ENCODE measurements around the gene KDELR3.

The KDELR3 gene

DNA sequence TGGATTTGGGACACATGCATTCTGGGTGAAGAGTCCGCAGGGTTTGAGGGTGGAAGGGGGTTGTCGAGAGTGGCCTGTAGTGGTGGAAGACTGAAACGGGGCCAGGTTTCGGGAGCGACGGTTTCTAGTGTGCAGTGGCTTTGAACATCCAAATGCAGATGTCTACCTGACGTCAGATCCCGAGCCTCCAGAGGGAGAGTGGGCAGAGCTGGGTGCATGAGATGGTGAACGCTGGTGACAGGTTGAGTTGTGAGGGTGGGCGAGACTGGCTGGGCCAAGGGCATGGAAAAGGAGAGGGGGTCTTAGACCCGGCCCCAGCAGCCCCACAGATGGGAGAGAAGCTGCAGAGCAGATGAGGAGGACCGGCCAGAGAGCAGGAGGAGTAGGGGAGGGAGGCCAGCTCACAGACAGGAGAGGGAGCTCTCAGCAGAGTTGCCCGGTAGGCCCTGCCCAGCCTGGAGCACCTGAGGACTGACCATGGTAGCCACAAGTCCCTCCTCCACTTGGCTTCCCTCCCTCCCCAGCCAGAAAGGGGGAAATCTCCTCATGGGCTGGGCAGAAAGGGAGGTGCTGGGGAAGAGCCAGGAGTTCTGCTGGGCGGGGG is 27.0 kb upstream of the KDELR3 start:
- DNase-seq (ENCODE audit: low read depth) = no peak

- no peak for DNase-seq (ENCODE audit: low read depth)
These were observed 26.1 kb upstream of the KDELR3 start for GRCh38 chr22:38441620-38442287.

- DNase-seq (ENCODE audit: low read depth) = no peak
These were observed 24.8 kb upstream of the KDELR3 start for GRCh38 chr22:38442967-38443627.

GRCh38 chr22:38443628-38444521 is 24.0 kb upstream of the KDELR3 start:
- DNase-seq (ENCODE audit: low read depth) = no peak

DNA sequence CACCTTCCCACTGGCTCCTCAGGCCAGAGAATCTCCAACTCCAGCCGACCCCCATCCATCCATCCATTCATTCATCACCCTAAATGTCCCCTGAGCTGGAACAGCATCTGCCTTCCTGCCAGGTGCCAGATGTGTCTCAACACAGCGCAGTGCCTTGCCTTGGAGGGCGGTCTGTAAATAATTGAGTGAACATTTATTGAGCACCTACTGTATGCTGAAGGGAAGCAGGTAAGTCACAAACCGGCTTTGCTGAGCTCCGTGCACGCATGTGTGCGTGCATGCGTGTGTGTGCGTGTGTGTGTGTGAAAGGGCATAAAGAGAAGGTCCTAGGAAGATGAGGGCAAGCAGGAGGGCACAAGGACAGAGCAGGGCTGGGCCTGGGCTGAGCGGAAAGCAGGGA is 23.1 kb upstream of the KDELR3 start:
- DNase-seq (ENCODE audit: low read depth) = no peak

- no peak for DNase-seq (ENCODE audit: low read depth)
These were observed 21.8 kb upstream of the KDELR3 start for GRCh38 chr22:38446018-38446601.

DNA sequence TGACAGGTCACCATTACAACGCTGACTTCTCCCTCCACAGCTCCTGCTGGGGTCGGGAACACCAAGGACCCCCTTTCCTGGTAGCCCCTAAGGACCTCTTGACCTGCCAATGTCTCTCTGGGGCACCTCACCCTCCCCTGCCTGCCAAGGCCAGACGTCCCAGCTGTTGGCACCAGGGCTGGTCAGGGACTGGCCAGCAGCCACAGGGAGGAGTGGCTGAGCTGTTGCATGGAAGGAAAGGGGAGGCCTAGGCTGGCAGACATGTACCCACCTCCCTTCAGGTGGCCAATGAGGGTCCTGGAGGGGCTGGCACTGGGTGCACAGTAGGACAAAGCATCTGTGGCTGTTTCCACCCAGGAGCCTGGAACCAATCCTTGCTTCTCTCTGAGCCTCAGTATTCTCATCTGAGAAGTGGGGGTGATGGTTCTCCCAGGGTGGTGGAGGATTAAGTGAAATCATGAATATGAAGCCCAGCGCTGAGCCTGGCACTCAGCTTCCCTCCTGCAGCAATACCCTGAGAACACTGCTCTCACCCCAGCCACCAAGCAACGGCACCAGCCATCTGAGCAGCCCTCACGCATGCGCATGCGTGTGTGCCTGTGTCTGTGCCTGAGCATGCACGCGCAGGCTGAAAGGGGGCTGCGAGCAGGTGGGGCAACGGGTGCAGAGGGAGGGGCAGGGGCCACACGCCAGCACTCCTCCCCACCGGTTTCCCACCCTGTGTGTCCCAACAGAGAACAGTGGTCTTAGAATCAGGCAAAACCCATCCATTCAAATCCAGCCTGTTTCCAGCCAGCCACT is 18.8 kb upstream of the KDELR3 start:
- DNase-seq (ENCODE audit: low read depth) = no peak

- no peak for DNase-seq (ENCODE audit: low read depth)
These were observed 18.1 kb upstream of the KDELR3 start for GRCh38 chr22:38449776-38450175.

- DNase-seq (ENCODE audit: low read depth) = no peak
These were observed 17.6 kb upstream of the KDELR3 start for GRCh38 chr22:38450234-38450797.

DNA sequence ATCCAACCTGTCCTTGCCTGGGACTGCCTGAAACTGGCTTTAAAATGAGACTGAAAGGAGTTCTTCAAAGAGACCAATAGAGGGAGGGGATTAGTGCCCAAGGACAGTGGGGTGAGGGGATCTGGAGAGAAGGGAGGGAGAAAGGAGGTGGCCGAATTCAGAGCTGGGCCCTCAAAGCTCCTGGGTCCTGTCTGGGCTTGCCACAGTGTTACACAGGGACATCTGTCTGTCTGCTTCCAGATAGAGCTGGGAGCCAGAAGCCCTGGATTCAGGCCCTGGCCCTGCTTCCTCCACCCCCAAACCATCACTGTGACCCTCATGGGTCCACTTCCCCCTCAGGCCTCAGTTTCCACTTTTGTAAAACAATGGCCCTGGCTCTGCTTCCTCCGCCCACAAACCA is 16.5 kb upstream of the KDELR3 start:
- no peak for DNase-seq (ENCODE audit: low read depth)

DNA sequence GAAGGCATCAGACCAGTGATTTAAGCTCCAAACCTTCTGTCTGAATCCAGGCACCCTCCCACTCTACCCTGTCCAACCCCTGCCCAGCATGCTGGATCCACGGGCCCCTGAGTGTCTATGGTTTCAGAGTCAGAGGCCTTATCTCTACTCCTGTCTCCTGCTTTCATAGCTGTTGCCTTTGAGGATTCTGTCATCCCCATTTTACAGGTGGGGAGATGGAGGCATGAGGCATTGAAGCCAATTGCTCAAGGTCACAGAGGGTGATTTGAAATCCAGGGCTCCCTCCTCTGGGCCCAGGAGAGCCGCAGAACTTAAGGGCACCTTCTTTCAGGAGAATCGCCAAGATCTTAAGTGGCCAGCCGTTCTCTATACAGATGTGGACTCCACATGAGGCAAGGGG is 16.0 kb upstream of the KDELR3 start:
- no peak for DNase-seq (ENCODE audit: low read depth)

GRCh38 chr22:38452373-38453065 is 15.4 kb upstream of the KDELR3 start:
- no peak for DNase-seq (ENCODE audit: low read depth)

GRCh38 chr22:38453066-38453672 is 14.7 kb upstream of the KDELR3 start:
- no peak for DNase-seq (ENCODE audit: low read depth)

- no peak for DNase-seq (ENCODE audit: low read depth)
These were observed 13.9 kb upstream of the KDELR3 start for GRCh38 chr22:38453996-38454352.

DNA sequence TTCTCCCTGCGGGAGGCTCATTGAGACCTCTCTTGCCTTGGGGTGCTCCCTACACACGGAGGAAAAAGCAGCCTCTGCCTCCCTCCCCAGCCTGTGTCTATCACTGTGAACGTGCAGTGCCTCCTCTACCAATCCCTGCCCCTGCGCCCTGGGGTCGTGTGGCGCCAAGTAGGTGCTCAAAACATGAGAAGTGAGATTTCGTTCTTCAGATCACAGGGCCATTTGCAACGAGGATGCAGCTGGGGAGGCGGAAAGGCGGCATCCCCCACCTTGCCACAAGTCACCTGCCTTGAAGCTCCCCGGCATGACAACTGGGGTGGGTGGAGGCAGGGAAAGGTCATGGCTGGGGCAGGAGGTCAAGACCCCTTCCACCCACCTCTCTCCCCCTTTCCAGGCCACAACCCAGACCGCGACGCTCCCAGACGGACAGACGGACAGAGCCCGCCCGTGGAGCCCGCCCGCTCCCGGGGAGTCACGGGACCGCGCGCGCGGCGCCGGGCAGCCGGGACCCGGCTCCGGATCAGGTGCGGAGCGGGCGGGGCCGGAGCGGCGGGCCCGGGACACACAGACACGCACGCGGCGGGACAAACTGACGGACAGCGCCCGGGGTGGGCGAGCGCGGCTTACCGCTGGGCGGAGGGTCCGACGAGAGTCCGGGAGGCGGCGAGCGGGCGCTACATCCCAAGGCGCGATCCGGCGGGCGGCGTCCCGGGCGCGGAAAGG is 13.4 kb upstream of the KDELR3 start:
- no peak for DNase-seq (ENCODE audit: low read depth)

- DNase-seq (ENCODE audit: low read depth) = no peak
These were observed 12.8 kb upstream of the KDELR3 start, which contains the start of gene KCNJ4 for GRCh38 chr22:38455076-38455529. Gene KCNJ4, minus strand, starts transcription at chr22:38455199. Its CDS starts 27,067 bp downstream, at chr22:38428132.

- no peak for DNase-seq (ENCODE audit: low read depth)
These were observed 12.2 kb upstream of the KDELR3 start for GRCh38 chr22:38455530-38456271.

- DNase-seq (ENCODE audit: low read depth) = no peak
These were observed 11.5 kb upstream of the KDELR3 start for GRCh38 chr22:38456272-38456835.

Data from stromal cell of bone marrow (primary cell).